ENCODE results near the gene BUB1.

Gene BUB1

DNA sequence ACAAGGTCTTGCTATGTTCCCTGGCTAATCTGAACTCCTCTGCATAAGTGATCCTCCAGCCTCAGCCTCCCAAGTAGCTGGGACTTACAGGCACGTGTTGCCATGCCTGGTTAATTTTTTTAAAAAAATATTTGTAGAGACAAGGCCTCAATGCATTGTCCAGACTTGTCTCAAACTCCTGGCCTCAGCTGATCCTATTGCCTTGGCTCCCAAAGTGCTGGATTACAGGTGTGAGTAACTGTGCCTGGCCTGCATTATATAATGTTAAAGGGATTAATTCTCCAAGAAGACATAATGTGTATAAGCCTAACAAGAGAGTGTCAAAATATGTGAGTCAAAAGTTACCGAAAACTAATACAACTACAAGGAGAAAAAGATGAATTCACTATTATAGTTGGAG lies 32.2 kb downstream of the BUB1 start:
- Histone ChIP-seq H2BK120ac (ENCODE audit: low read depth, low read length) (no peak overlapping the region), H3K36me3 (ENCODE audit: control insufficient read depth in 1 of 2, insufficient read depth in 2 of 2, low read depth in 1 of 2, low read length in 2 of 2) (peaks cover 0 to 14% of the 10 kb centered on the region in 2 experiments), H3K4ac (ENCODE audit: low read depth in 1 of 2, low read length in 2 of 2) (no peak overlapping the region), H3K9ac (ENCODE audit: low read length) (no peak overlapping the region), H2AFZ (ENCODE audit: low read depth, low read length) (no peak overlapping the region), H2BK5ac (ENCODE audit: low read depth, low read length, poor library complexity, severe bottlenecking) (no peak overlapping the region), H3K27me3 (ENCODE audit: control insufficient read depth in 1 of 2, insufficient read depth in 1 of 2, low read length in 2 of 2) (no peaks in the 10 kb centered on the region), H2BK12ac (ENCODE audit: low read length in 2 of 2) (no peak overlapping the region), H3K4me3 (ENCODE audit: insufficient read depth in 1 of 2, low read depth in 1 of 2, low read length in 2 of 2) (no peak overlapping the region), H3K9me3 (ENCODE audit: control insufficient read depth, low read length) (no peaks in the 10 kb centered on the region), H3K27ac (ENCODE audit: low read length, poor library complexity, severe bottlenecking) (no peak overlapping the region), H2AK5ac (ENCODE audit: low read length, severe bottlenecking) (no peak overlapping the region), H4K91ac (ENCODE audit: low read length) (no peak overlapping the region), H3K4me2 (ENCODE audit: low read length, poor library complexity, severe bottlenecking) (no peak overlapping the region), H3K23ac (ENCODE audit: low read length in 2 of 2) (no peak overlapping the region), H3K79me1 (replicated peaks; ENCODE audit: low read length, poor library complexity, severe bottlenecking) (peaks cover 7% of the 10 kb centered on the region), H2BK15ac (ENCODE audit: low read depth, poor library complexity, severe bottlenecking) (no peak overlapping the region), H3K18ac (ENCODE audit: low read depth in 1 of 2, low read length in 2 of 2) (no peak overlapping the region), H3K14ac (ENCODE audit: low read length in 2 of 2) (no peak overlapping the region), H3K4me1 (ENCODE audit: control insufficient read depth, insufficient read depth, low read depth, low read length) (no peaks in the 10 kb centered on the region), H4K8ac (ENCODE audit: low read length) (no peak overlapping the region)
- 100% methylated on average over 1 of the region's 2 CpGs for WGBS
- no peak for DNase-seq

DNA sequence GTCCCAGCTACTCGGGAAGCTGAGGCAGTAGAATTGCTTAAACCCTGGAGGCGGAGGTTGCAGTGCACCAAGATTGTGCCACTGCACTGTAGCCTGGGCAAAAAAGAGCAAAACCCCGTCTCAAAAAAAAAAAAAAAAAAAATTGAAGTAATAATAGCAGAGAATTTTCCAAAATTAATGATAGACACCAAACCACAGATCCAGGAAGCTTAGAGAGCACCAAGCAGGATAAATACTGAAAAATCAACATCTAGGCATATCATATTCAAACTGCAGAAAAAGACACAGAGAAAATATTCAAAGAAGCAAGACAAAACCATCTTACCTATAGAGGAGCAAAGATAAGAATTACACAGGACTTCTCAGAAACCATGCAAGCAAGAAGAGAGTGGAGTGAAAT lies 33.5 kb downstream of the BUB1 start:
- H2BK5ac ChIP-seq (ENCODE audit: low read depth, low read length, poor library complexity, severe bottlenecking): no peak overlapping the region
- H3K9ac ChIP-seq (ENCODE audit: low read length): no peak overlapping the region
- H4K8ac ChIP-seq (ENCODE audit: low read length): no peak overlapping the region
- no peak overlapping the region for H3K14ac ChIP-seq (ENCODE audit: low read length in 2 of 2)
- H3K23ac ChIP-seq (ENCODE audit: low read length in 2 of 2): no peak overlapping the region
- H3K4ac ChIP-seq (ENCODE audit: low read depth in 1 of 2, low read length in 2 of 2): no peak overlapping the region
- H3K18ac ChIP-seq (ENCODE audit: low read depth in 1 of 2, low read length in 2 of 2): no peak overlapping the region
- no peak overlapping the region for H3K27ac ChIP-seq (ENCODE audit: low read length, poor library complexity, severe bottlenecking)
- H3K9me3 ChIP-seq (ENCODE audit: control insufficient read depth, low read length): no peaks in the 10 kb centered on the region
- no peak overlapping the region for H4K91ac ChIP-seq (ENCODE audit: low read length)
- H3K27me3 ChIP-seq (ENCODE audit: control insufficient read depth in 1 of 2, insufficient read depth in 1 of 2, low read length in 2 of 2): no peaks in the 10 kb centered on the region
- no peak overlapping the region for H2BK12ac ChIP-seq (ENCODE audit: low read length in 2 of 2)
- H3K4me2 ChIP-seq (ENCODE audit: low read length, poor library complexity, severe bottlenecking): no peak overlapping the region
- peaks cover 0 to 11% of the 10 kb centered on the region in 2 experiments for H3K36me3 ChIP-seq (ENCODE audit: control insufficient read depth in 1 of 2, insufficient read depth in 2 of 2, low read depth in 1 of 2, low read length in 2 of 2)
- no peak overlapping the region for H2BK15ac ChIP-seq (ENCODE audit: low read depth, poor library complexity, severe bottlenecking)
- no peak for DNase-seq
- peaks cover 7% of the 10 kb centered on the region for H3K79me1 ChIP-seq (replicated peaks; ENCODE audit: low read length, poor library complexity, severe bottlenecking)
- no peak overlapping the region for H3K4me3 ChIP-seq (ENCODE audit: insufficient read depth in 1 of 2, low read depth in 1 of 2, low read length in 2 of 2)
- H2BK120ac ChIP-seq (ENCODE audit: low read depth, low read length): no peak overlapping the region
- WGBS: 100% methylated on average over 1 of the region's 3 CpGs
- H2AFZ ChIP-seq (ENCODE audit: low read depth, low read length): no peak overlapping the region
- no peaks in the 10 kb centered on the region for H3K4me1 ChIP-seq (ENCODE audit: control insufficient read depth, insufficient read depth, low read depth, low read length)
- H2AK5ac ChIP-seq (ENCODE audit: low read length, severe bottlenecking): no peak overlapping the region

DNA sequence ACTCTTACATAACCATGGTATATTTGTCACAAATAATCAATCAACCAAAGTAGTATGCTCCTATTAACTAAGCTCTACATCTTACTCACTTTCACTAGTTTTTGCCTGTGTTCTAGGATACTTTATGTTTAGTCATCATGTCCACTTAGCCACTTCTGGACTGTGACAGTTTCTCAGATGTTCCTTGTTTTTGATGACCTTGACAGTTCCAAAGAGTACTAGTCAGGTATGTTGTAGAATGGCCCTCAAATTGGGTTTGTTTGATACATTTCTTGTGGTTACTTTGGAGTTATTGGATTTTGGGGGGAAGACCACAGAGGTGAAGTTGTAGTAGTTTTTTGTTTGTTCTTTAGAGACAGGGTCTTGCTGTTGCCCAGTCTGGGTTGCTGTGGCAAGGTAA lies 35.5 kb downstream of the BUB1 start:
- Histone ChIP-seq H3K27me3 (ENCODE audit: control insufficient read depth in 1 of 2, insufficient read depth in 1 of 2, low read length in 2 of 2) (no peaks in the 10 kb centered on the region), H3K23ac (ENCODE audit: low read length in 2 of 2) (no peak overlapping the region), H3K4ac (ENCODE audit: low read depth in 1 of 2, low read length in 2 of 2) (no peak overlapping the region), H3K27ac (ENCODE audit: low read length, poor library complexity, severe bottlenecking) (no peak overlapping the region), H2BK15ac (ENCODE audit: low read depth, poor library complexity, severe bottlenecking) (no peak overlapping the region), H2AK5ac (ENCODE audit: low read length, severe bottlenecking) (no peak overlapping the region), H3K79me1 (replicated peaks; ENCODE audit: low read length, poor library complexity, severe bottlenecking) (peaks cover 7% of the 10 kb centered on the region), H2BK5ac (ENCODE audit: low read depth, low read length, poor library complexity, severe bottlenecking) (no peak overlapping the region), H2BK120ac (ENCODE audit: low read depth, low read length) (no peak overlapping the region), H4K8ac (ENCODE audit: low read length) (no peak overlapping the region), H3K4me1 (ENCODE audit: control insufficient read depth, insufficient read depth, low read depth, low read length) (no peaks in the 10 kb centered on the region), H3K36me3 (ENCODE audit: control insufficient read depth in 1 of 2, insufficient read depth in 2 of 2, low read depth in 1 of 2, low read length in 2 of 2) (peaks cover 0 to 11% of the 10 kb centered on the region in 2 experiments), H3K18ac (ENCODE audit: low read depth in 1 of 2, low read length in 2 of 2) (no peak overlapping the region), H2BK12ac (ENCODE audit: low read length in 2 of 2) (no peak overlapping the region), H3K14ac (ENCODE audit: low read length in 2 of 2) (no peak overlapping the region), H3K4me3 (ENCODE audit: insufficient read depth in 1 of 2, low read depth in 1 of 2, low read length in 2 of 2) (no peak overlapping the region), H3K9me3 (ENCODE audit: control insufficient read depth, low read length) (no peaks in the 10 kb centered on the region), H2AFZ (ENCODE audit: low read depth, low read length) (no peak overlapping the region), H3K9ac (ENCODE audit: low read length) (no peak overlapping the region), H3K4me2 (ENCODE audit: low read length, poor library complexity, severe bottlenecking) (no peak overlapping the region), H4K91ac (ENCODE audit: low read length) (no peak overlapping the region)
- no peak for DNase-seq

DNA sequence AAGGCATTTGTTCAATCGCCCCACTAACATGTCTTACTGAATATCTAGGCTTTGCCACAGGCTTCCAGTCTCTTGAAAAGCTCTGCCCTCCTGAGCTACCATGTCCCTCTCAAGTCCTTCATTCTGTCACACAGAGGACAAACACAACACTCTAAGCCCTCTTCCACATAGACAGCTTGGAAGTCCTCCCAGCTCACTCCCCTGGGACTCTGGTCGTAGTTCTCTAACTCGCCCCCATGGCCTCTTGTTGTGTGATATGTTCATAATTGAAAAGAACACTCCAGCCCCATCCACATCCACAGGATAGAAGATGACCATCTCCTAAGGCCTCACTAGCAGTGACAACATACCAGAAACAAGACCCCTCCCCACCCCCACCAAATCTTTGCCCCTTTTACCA lies 37.9 kb downstream of the BUB1 start:
- H3K23ac ChIP-seq (ENCODE audit: low read length in 2 of 2): no peak overlapping the region
- H4K8ac ChIP-seq (ENCODE audit: low read length): no peak overlapping the region
- no peaks in the 10 kb centered on the region for H3K27me3 ChIP-seq (ENCODE audit: control insufficient read depth in 1 of 2, insufficient read depth in 1 of 2, low read length in 2 of 2)
- no peak overlapping the region for H2BK12ac ChIP-seq (ENCODE audit: low read length in 2 of 2)
- no peak overlapping the region for H4K91ac ChIP-seq (ENCODE audit: low read length)
- H3K4me3 ChIP-seq (ENCODE audit: insufficient read depth in 1 of 2, low read depth in 1 of 2, low read length in 2 of 2): no peak overlapping the region
- H2AFZ ChIP-seq (ENCODE audit: low read depth, low read length): no peak overlapping the region
- no peak overlapping the region for H2BK5ac ChIP-seq (ENCODE audit: low read depth, low read length, poor library complexity, severe bottlenecking)
- H2BK120ac ChIP-seq (ENCODE audit: low read depth, low read length): no peak overlapping the region
- H2AK5ac ChIP-seq (ENCODE audit: low read length, severe bottlenecking): no peak overlapping the region
- no peaks in the 10 kb centered on the region for H3K9me3 ChIP-seq (ENCODE audit: control insufficient read depth, low read length)
- peaks cover 3% of the 10 kb centered on the region for H3K79me1 ChIP-seq (replicated peaks; ENCODE audit: low read length, poor library complexity, severe bottlenecking)
- no peaks in the 10 kb centered on the region for H3K4me1 ChIP-seq (ENCODE audit: control insufficient read depth, insufficient read depth, low read depth, low read length)
- WGBS: 93% methylated on average over 1 of the region's 3 CpGs
- DNase-seq: no peak
- no peak overlapping the region for H3K4me2 ChIP-seq (ENCODE audit: low read length, poor library complexity, severe bottlenecking)
- no peak overlapping the region for H3K27ac ChIP-seq (ENCODE audit: low read length, poor library complexity, severe bottlenecking)
- H3K4ac ChIP-seq (ENCODE audit: low read depth in 1 of 2, low read length in 2 of 2): no peak overlapping the region
- H3K18ac ChIP-seq (ENCODE audit: low read depth in 1 of 2, low read length in 2 of 2): no peak overlapping the region
- H2BK15ac ChIP-seq (ENCODE audit: low read depth, poor library complexity, severe bottlenecking): no peak overlapping the region
- H3K36me3 ChIP-seq (ENCODE audit: control insufficient read depth in 1 of 2, insufficient read depth in 2 of 2, low read depth in 1 of 2, low read length in 2 of 2): peaks cover 2 to 11% of the 10 kb centered on the region in 2 experiments
- H3K9ac ChIP-seq (ENCODE audit: low read length): no peak overlapping the region
- no peak overlapping the region for H3K14ac ChIP-seq (ENCODE audit: low read length in 2 of 2)

Data from mesenchymal stem cell (in vitro differentiated cells and primary cell).